ENCODE results near the gene OR2V1.

The OR2V1 gene

DNA sequence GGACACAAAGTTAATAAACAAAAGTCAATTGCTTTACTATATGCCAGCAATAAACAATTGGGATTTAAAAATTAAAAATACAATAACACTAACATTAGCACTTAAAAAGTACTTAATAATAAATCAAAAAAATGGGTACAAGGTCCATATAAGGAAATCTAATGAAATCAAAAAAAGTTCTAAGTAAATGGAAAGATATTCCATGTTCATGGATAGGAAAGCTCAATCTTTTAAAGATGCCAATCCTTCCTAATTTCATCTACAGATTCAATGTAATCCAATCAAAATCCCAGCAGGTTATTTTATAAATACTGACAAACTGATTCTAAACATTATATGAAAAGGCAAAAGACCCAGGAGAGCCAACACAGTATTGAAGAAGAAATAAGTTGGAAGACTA lies 49.0 kb downstream of the OR2V1 start:
- DNase-seq (ENCODE audit: low spot score): no peak
- no peak for FAIRE-seq

DNA sequence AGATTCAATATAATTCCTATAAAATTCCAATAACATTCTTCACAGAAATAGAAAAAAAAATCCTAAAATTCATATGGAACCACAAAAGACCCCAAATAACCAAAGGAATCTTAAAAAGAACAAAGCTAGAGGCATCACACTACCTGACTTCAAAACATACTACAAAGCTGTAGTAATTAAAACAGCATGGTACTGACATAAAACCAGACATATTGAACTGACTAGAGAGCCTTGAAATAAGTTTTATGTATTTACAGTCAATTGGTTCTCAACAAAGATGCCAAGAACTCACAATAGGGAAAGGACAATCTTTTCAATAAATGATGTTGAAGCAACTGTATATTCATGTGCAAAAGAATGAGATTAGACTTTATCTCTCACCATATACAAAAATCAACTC lies 54.0 kb downstream of the OR2V1 start:
- DNase-seq (ENCODE audit: low spot score): no peak
- FAIRE-seq: no peak
